PFSK-1 (cell line): ENCODE measurements around the gene SMAD4. TPM values are rescaled to one million over a fixed set of nuclear protein-coding genes. Genes with fewer than 3 reads are reported as not detected.
A peak's percentile ranks its signal among the peaks of the same experiment; 100 is the strongest.

ENCODE experiments used
- FOXP2 ChIP-seq: optimal IDR thresholded peaks from 2 replicates; pipeline ENCODE3; 2011; ENCODE audit warnings: borderline replicate concordance, control low read depth, inconsistent platforms; ENCODE audit not compliant: insufficient read depth; ENCODE audit errors: extremely low read length, extremely low read depth
- POLR2AphosphoS5 ChIP-seq: IDR thresholded peaks from 2 replicates; pipeline ENCODE4 v1.6.1; 2012; ENCODE audit warnings: low read depth, mild to moderate bottlenecking, control low read depth, low read length, moderate library complexity
- SIN3A ChIP-seq: IDR thresholded peaks from 2 replicates; pipeline ENCODE4 v1.6.1; 2012; ENCODE audit warnings: mild to moderate bottlenecking, low read length, moderate library complexity, borderline replicate concordance; ENCODE audit not compliant: insufficient read depth
- TAF1 ChIP-seq: IDR thresholded peaks from 2 replicates; pipeline ENCODE4 v1.6.1; 2012; ENCODE audit warnings: low read length, control low read depth, borderline replicate concordance; ENCODE audit not compliant: insufficient read depth
- polyA plus RNA-seq: library from polyadenylated mRNA; unstranded; fragments of >200 nt; gene quantifications from one replicate; pipeline ENCODE4 v1.2.1, GENCODE V29; 2012; ENCODE audit warnings: low read depth, missing spikeins; ENCODE audit not compliant: insufficient read length
- TF ChIP-seq, protein P1 (sequence below), 2 experiments: IDR thresholded peaks; 2 replicates each; pipeline versions ENCODE4 v1.6.1 to v1.8.0; 2011 to 2012; ENCODE audit warnings: low read depth in 2 of 2, low read length in 2 of 2, control low read depth in 1 of 2, inconsistent platforms in 1 of 2, mild to moderate bottlenecking in 1 of 2, moderate library complexity in 1 of 2; ENCODE audit not compliant: insufficient read depth in 1 of 2

The SMAD4 gene
- polyA plus RNA-seq: 47.7 TPM

DNA sequence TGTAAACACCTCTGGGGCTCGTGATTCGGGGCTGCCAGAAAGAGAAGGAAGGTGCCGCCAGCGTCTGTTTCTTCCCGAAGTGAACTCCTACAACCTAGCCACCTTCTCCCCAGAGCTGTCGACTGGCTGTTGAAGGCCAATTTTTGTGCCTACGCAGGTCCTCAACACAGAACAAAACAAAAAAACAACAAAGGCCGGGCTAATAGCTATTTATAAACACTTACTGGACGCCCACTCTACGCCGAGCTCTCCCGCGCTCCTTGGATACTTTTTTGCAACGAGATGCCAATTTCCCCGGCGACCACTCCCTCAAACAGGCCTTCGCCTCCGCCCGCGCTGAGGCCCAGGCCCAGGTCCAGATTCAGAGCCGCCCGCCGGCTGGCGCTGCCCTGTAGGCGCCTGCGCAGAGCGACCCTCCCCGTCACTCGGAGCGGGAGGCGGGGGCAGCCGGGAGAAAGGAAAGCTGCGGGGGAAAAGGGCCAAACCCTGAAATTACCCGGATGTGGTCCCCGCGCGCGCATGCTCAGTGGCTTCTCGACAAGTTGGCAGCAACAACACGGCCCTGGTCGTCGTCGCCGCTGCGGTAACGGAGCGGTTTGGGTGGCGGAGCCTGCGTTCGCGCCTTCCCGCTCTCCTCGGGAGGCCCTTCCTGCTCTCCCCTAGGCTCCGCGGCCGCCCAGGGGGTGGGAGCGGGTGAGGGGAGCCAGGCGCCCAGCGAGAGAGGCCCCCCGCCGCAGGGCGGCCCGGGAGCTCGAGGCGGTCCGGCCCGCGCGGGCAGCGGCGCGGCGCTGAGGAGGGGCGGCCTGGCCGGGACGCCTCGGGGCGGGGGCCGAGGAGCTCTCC lies at the start of gene SMAD4:
TSS of gene SMAD4 (plus strand) at position 520 of the 843 bp plus-strand sequence. CDS start 16,834 bp downstream, outside the sequence.
- TF ChIP-seq TAF1 (peak; percentile 85; the same call in 1 of the 2 replicates), POLR2AphosphoS5 (peak; percentile 90), SIN3A (no peak), FOXP2 (peak; percentile 19)
- TF ChIP-seq, protein P1, sequence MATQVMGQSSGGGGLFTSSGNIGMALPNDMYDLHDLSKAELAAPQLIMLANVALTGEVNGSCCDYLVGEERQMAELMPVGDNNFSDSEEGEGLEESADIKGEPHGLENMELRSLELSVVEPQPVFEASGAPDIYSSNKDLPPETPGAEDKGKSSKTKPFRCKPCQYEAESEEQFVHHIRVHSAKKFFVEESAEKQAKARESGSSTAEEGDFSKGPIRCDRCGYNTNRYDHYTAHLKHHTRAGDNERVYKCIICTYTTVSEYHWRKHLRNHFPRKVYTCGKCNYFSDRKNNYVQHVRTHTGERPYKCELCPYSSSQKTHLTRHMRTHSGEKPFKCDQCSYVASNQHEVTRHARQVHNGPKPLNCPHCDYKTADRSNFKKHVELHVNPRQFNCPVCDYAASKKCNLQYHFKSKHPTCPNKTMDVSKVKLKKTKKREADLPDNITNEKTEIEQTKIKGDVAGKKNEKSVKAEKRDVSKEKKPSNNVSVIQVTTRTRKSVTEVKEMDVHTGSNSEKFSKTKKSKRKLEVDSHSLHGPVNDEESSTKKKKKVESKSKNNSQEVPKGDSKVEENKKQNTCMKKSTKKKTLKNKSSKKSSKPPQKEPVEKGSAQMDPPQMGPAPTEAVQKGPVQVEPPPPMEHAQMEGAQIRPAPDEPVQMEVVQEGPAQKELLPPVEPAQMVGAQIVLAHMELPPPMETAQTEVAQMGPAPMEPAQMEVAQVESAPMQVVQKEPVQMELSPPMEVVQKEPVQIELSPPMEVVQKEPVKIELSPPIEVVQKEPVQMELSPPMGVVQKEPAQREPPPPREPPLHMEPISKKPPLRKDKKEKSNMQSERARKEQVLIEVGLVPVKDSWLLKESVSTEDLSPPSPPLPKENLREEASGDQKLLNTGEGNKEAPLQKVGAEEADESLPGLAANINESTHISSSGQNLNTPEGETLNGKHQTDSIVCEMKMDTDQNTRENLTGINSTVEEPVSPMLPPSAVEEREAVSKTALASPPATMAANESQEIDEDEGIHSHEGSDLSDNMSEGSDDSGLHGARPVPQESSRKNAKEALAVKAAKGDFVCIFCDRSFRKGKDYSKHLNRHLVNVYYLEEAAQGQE (IDR thresholded peaks at IDR 0.05; ENCODE audit: insufficient read depth in 1 of 2, low read depth in 2 of 2, low read length in 2 of 2): no peak

DNA sequence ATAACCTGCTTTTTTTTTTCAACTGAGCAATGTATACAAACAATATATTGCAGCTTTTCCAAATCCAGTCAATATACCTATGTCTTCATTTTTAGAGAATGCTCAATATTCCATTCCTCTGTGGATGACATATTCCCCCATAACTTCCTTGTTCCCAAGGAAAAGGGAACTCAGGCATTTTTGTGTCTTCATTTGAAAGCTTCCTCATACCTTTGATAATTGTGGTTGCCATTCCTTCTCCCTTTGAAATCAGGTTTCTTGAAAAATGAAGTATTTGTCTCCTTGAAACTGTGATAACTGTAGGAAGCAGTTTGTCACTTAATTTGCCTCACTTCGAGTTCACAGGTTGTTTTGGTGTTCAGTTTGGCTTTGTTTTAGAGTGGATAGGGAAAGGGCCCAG lies 48.6 kb upstream of the SMAD4 start:
- TF ChIP-seq TAF1: no peak
- no peak for TF ChIP-seq SIN3A
- TF ChIP-seq FOXP2: no peak
- no peak for TF ChIP-seq POLR2AphosphoS5
- TF ChIP-seq, protein P1 (IDR thresholded peaks at IDR 0.05; ENCODE audit: insufficient read depth in 1 of 2, low read depth in 2 of 2, low read length in 2 of 2): no peak

DNA sequence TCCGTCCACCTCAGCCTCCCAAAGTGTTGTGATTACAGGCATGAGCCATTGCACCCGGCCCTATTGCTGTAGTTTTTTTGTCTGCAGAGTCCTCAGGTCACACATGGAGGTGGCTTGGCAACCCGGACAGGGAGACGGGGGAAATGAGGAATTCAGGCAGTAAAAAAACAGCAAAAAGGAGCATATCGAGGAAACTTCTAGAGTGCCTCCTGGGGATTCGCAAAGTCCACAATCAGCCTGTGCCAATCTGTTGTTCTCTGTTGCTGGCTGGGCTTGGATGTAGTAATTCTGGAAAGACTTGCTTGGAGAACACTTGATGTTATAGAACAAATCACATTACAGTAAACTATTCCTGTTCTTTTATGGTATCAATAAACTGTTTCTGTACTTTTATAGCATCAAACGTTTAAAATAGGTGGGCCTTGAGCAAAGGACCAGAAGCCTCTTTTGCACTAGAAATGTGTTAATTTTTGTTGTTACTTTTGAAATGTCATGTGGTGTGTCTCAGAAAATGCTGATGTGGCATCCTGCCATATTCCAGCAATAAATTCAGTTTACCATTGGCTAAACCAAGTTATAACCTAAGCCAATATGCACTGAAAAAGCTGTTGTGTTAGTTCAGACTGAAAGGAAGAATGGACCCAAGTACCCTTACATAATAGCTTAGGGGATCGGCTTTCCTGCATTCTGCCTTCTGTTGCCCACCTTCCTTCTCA lies 47.8 kb upstream of the SMAD4 start:
- TF ChIP-seq SIN3A (no peak), FOXP2 (no peak), TAF1 (no peak), POLR2AphosphoS5 (no peak)
- TF ChIP-seq, protein P1 (IDR thresholded peaks at IDR 0.05; ENCODE audit: insufficient read depth in 1 of 2, low read depth in 2 of 2, low read length in 2 of 2): no peak

DNA sequence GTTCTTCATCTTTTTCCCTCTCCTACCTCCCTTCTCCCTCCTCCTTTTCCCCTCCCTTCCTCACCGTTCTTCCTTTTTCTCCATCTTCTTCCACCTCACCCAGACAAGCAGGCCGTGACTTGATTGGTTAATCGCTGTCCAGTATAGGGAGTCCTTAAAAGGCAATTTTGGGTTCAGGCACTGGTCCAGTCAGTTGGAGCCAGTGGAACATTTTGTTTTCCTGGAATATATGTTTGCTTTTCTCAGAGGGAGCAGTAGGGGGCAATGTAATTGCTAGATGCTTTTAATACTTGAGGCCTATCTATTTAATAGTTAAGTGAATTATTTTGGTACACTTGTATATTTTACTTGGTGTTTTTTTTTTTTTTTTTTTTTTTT lies 47.2 kb upstream of the SMAD4 start:
- TF ChIP-seq, protein P1 (IDR thresholded peaks at IDR 0.05; ENCODE audit: insufficient read depth in 1 of 2, low read depth in 2 of 2, low read length in 2 of 2): no peak
- TF ChIP-seq SIN3A (no peak), FOXP2 (no peak), POLR2AphosphoS5 (no peak), TAF1 (no peak)
